GM13976 (cell line): ENCODE data around the gene RALGAPA1.
"Not testable (repeated sequence)": the region's sequence is repeated elsewhere in the genome, so short reads cannot be mapped to it uniquely, and the experiment has no call there.

Experiments
- DNase-seq: peaks from one replicate; pipeline ENCODE4 v3.0.0; 2012; ENCODE audit warnings: low spot score
- in situ Hi-C: fragments of 300-500 bp; cut with MboI; formaldehyde crosslinking; loops from one replicate; pipeline ENCODE4 v1.12.0; 2022; ENCODE audit warnings: low sequenced_read_pairs, mixed read lengths, inconsistent platforms; ENCODE audit not compliant: unreplicated experiment
- TF ChIP-seq, protein P1 (sequence below): IDR thresholded peaks from 2 replicates; pipeline ENCODE4 v1.5.1; 2012; ENCODE audit warnings: borderline replicate concordance, mild to moderate bottlenecking; ENCODE audit not compliant: insufficient read depth; ENCODE audit errors: extremely low read depth, missing control alignments, control extremely low read depth

The RALGAPA1 gene

DNA sequence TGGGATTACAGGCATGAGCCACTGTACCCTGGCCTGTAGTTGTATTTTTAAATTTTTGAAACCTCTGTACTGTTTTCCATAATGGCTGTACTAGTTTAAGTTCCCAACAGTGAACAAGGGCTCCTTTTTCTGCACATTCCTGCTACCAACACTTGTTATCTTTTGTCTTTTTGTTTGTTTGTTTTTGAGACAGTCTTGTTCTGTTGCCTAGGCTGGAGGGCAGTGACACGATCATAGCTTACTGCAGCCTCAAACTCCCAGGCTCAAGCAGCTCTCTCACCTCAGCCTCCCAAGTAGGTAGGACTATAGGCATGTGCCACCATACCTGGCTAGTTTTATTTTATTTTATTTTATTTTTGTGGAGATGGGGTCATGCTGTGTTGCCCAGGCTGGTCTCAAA lies 40.0 kb upstream of the RALGAPA1 start:
- TF ChIP-seq, protein P1, sequence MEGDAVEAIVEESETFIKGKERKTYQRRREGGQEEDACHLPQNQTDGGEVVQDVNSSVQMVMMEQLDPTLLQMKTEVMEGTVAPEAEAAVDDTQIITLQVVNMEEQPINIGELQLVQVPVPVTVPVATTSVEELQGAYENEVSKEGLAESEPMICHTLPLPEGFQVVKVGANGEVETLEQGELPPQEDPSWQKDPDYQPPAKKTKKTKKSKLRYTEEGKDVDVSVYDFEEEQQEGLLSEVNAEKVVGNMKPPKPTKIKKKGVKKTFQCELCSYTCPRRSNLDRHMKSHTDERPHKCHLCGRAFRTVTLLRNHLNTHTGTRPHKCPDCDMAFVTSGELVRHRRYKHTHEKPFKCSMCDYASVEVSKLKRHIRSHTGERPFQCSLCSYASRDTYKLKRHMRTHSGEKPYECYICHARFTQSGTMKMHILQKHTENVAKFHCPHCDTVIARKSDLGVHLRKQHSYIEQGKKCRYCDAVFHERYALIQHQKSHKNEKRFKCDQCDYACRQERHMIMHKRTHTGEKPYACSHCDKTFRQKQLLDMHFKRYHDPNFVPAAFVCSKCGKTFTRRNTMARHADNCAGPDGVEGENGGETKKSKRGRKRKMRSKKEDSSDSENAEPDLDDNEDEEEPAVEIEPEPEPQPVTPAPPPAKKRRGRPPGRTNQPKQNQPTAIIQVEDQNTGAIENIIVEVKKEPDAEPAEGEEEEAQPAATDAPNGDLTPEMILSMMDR = no peak
- DNase-seq = no peak
- in situ Hi-C loops = no loop called here

DNA sequence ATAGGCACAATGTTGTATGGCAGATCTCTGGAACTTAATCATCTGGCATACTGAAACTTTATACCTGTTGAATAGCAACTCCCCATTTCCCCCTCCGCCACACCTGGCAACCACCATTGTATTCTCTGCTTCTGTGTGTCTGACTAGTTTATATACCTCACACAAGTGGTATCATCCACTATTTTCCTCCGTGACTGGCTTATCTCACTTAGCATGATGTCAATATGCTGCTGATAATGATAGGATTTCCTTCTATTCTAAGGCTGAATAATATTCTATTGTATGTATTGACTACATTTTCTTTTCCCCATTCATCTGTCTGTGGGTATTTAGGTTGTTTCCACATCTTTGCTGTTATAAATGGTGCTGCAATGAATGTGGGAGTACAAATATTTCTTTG lies 38.5 kb upstream of the RALGAPA1 start:
- no peak for DNase-seq
- in situ Hi-C loops = no loop called here
- TF ChIP-seq, protein P1 = no peak

DNA sequence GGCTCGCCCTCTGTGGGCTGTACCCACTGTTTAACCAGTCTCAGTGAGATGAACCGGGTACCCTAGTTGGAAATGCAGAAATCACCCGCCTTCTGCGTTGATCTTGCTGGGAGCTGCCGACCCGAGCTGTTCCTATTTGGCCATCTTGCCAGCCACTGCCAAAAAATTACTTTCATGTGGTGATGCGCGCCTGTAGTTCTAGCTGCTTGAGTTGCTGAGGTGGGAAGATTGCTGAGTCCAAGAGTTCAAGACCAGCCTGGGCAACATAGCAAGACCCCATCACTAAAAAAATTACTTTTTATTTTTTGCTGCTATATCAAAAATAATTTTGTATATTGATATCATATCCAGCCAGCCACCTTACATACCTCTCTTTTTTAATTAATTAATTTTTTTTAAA lies 35.4 kb upstream of the RALGAPA1 start:
- in situ Hi-C loops = no loop called here
- DNase-seq = no peak
- TF ChIP-seq, protein P1 = no peak

DNA sequence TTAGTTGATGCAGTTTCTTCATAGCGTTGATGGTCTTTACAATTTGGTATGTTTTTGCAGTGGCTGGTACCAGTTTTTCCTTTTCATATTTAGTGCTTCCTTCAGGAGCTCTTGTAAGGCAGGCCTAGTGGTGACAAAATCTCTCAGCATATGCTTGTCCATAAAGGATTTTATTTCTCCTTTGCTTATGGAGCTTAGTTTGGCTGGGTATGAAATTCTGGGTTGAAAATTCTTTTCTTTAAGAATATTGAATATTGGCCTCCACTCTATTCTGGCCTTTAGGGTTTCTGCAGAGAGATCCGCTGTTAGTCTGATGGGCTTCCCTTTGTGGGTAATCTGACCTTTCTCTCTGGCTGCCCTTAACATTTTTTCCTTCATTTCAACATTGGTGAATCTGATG lies 33.1 kb upstream of the RALGAPA1 start:
- DNase-seq, in situ Hi-C loops: not testable (repeated sequence)

DNA sequence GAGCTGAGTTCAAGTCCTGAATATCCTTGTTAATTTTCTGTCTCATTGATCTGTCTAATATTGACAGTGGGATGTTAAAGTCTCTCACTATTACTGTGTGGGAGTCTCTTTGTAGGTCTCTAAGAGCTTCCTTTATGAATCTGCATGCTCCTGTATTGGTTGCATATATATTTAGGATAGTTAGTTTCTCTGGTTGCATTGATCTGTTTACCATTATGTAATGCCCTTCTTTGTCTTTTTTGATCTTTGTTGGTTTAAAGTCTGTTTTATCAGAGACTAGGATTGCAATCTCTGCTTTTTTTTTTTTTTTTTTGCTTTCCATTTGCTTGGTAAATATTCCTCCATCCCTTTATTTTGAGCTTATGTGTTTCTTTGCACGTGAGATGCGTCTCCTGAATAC lies 32.6 kb upstream of the RALGAPA1 start:
- DNase-seq, in situ Hi-C loops: not testable (repeated sequence)

DNA sequence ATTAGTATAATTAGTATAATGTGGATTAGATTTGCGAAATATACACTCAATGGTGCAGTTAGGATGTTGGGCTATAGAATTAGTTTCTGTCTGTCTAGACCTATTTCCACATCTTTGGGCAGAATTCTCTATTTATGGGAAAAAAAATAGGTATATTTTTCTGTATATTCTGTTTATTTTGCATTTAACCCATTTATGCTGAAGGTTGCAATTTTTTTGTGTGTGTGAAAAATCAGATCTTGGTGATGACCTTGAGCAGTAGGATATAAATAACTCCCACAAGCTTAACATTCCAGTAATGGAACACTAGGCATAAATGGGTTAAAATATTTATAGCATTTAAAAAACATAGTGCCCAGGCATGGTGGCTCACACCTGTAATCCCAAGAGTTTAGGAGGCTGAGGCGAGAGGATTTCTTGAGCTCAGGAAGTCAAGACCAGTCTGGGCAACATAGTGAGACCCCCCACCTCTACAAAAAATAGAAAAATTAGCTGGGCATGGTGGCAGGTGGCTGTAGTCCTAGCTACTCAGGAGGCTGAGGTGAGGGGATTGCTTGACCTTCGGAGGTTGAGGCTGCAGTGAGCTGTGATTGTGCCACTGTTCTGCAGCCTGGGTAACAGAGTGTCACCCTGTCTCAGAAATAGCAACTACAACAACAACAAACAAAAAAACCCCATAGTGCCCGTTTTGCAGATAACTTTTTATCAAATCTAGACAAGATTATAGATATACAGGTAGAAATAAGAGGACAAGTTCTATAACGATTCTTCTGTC lies 26.3 kb upstream of the RALGAPA1 start:
- in situ Hi-C loops = no loop called here
- no peak for DNase-seq
- TF ChIP-seq, protein P1 = no peak

DNA sequence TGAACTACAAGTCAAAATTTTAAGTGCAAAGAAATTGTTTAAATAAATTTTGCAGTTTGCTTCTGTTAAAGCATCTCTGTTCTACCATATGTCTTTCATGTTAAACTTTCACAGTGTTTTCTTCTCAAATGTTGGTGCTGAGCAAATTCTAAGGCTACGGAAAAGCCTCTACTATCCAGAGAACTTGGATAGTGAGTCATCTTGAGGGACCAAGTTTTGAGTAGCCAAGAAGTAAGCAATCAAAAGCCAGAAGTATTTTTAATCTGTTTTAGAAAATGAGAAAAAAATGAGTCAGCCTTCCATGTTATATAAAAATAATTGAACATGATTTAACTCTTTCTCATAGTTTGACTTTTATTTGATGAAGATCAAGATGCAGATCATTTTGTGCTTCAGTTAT lies 20.4 kb upstream of the RALGAPA1 start:
- no peak for DNase-seq
- in situ Hi-C loops = no loop called here
- TF ChIP-seq, protein P1 = no peak
